ENCODE measurements around the gene MPV17. TPM values are rescaled to one million over a fixed set of nuclear protein-coding genes. Genes with fewer than 3 reads are reported as not detected.

MPV17 gene
- total and polyA plus RNA-seq, 9 of the 15 experiments (the other 6 are each of a cell fraction or from before 2014, with no cell fraction given): 54.7 to 140 (median 70.2) TPM

DNA sequence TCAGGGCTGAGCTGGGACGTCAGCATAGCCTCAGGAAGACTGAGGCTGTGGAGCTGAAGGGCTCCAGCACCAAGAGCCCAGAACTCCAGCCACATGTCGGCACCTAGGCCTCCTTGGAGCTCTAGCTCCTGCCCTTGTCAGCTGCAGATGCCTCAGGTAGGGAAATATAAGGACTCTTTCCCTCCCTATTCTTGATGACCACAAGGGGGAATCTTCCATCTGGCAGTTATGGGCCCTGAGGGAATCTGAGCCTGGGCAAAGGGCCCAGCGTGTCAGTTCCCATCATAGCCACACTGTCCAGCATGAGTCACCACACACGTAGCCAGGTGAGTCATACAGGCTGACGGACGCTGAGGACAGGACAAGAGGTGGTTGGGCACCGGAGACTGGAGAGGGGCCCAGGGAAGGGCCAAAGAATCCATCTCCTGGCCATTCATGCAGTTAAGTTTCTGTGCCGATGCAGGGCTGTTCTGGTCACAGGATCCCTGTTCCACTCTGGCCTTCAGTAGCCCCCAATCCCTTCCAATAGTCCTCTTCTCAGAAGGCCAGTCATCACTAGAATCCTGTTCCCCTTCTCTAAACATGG lies 1.8 kb downstream of the MPV17 start (continued):
- TF ChIP-seq, protein P1, sequence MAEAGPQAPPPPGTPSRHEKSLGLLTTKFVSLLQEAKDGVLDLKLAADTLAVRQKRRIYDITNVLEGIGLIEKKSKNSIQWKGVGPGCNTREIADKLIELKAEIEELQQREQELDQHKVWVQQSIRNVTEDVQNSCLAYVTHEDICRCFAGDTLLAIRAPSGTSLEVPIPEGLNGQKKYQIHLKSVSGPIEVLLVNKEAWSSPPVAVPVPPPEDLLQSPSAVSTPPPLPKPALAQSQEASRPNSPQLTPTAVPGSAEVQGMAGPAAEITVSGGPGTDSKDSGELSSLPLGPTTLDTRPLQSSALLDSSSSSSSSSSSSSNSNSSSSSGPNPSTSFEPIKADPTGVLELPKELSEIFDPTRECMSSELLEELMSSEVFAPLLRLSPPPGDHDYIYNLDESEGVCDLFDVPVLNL (CRISPR knock-in tag; IDR thresholded peaks at IDR 0.05; ENCODE audit: low read depth): no peak
- no peak for TF ChIP-seq ZNF76 (CRISPR knock-in tag; IDR thresholded peaks at IDR 0.05; ENCODE audit: borderline replicate concordance)
- TF ChIP-seq, protein P2, sequence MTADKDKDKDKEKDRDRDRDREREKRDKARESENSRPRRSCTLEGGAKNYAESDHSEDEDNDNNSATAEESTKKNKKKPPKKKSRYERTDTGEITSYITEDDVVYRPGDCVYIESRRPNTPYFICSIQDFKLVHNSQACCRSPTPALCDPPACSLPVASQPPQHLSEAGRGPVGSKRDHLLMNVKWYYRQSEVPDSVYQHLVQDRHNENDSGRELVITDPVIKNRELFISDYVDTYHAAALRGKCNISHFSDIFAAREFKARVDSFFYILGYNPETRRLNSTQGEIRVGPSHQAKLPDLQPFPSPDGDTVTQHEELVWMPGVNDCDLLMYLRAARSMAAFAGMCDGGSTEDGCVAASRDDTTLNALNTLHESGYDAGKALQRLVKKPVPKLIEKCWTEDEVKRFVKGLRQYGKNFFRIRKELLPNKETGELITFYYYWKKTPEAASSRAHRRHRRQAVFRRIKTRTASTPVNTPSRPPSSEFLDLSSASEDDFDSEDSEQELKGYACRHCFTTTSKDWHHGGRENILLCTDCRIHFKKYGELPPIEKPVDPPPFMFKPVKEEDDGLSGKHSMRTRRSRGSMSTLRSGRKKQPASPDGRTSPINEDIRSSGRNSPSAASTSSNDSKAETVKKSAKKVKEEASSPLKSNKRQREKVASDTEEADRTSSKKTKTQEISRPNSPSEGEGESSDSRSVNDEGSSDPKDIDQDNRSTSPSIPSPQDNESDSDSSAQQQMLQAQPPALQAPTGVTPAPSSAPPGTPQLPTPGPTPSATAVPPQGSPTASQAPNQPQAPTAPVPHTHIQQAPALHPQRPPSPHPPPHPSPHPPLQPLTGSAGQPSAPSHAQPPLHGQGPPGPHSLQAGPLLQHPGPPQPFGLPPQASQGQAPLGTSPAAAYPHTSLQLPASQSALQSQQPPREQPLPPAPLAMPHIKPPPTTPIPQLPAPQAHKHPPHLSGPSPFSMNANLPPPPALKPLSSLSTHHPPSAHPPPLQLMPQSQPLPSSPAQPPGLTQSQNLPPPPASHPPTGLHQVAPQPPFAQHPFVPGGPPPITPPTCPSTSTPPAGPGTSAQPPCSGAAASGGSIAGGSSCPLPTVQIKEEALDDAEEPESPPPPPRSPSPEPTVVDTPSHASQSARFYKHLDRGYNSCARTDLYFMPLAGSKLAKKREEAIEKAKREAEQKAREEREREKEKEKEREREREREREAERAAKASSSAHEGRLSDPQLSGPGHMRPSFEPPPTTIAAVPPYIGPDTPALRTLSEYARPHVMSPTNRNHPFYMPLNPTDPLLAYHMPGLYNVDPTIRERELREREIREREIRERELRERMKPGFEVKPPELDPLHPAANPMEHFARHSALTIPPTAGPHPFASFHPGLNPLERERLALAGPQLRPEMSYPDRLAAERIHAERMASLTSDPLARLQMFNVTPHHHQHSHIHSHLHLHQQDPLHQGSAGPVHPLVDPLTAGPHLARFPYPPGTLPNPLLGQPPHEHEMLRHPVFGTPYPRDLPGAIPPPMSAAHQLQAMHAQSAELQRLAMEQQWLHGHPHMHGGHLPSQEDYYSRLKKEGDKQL (CRISPR knock-in tag; IDR thresholded peaks at IDR 0.05; ENCODE audit: borderline replicate concordance): no peak
- no peak for TF ChIP-seq ZNF174 (CRISPR knock-in tag; IDR thresholded peaks at IDR 0.05)
- no peak for TF ChIP-seq TFAM (CRISPR knock-in tag; conservative IDR thresholded peaks at IDR 0.05)
- TF ChIP-seq GATAD2A (IDR thresholded peaks at IDR 0.05): no peak
- no peak for TF ChIP-seq EGR1 (conservative IDR thresholded peaks at IDR 0.05)
- TF ChIP-seq MTF1 (CRISPR knock-in tag; IDR thresholded peaks at IDR 0.05; ENCODE audit: borderline replicate concordance): no peak
- TF ChIP-seq RAD51 (IDR thresholded peaks at IDR 0.05; ENCODE audit: borderline replicate concordance, low read depth): no peak
- TF ChIP-seq CEBPB (tag; IDR thresholded peaks at IDR 0.05): no peak
- TF ChIP-seq, protein P3, sequence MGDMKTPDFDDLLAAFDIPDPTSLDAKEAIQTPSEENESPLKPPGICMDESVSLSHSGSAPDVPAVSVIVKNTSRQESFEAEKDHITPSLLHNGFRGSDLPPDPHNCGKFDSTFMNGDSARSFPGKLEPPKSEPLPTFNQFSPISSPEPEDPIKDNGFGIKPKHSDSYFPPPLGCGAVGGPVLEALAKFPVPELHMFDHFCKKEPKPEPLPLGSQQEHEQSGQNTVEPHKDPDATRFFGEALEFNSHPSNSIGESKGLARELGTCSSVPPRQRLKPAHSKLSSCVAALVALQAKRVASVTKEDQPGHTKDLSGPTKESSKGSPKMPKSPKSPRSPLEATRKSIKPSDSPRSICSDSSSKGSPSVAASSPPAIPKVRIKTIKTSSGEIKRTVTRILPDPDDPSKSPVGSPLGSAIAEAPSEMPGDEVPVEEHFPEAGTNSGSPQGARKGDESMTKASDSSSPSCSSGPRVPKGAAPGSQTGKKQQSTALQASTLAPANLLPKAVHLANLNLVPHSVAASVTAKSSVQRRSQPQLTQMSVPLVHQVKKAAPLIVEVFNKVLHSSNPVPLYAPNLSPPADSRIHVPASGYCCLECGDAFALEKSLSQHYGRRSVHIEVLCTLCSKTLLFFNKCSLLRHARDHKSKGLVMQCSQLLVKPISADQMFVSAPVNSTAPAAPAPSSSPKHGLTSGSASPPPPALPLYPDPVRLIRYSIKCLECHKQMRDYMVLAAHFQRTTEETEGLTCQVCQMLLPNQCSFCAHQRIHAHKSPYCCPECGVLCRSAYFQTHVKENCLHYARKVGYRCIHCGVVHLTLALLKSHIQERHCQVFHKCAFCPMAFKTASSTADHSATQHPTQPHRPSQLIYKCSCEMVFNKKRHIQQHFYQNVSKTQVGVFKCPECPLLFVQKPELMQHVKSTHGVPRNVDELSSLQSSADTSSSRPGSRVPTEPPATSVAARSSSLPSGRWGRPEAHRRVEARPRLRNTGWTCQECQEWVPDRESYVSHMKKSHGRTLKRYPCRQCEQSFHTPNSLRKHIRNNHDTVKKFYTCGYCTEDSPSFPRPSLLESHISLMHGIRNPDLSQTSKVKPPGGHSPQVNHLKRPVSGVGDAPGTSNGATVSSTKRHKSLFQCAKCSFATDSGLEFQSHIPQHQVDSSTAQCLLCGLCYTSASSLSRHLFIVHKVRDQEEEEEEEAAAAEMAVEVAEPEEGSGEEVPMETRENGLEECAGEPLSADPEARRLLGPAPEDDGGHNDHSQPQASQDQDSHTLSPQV (IDR thresholded peaks at IDR 0.05): no peak; the same call in 1 of the 2 replicates
- no peak for TF ChIP-seq ZNF717 (CRISPR knock-in tag; IDR thresholded peaks at IDR 0.05)
- TF ChIP-seq, protein P4, sequence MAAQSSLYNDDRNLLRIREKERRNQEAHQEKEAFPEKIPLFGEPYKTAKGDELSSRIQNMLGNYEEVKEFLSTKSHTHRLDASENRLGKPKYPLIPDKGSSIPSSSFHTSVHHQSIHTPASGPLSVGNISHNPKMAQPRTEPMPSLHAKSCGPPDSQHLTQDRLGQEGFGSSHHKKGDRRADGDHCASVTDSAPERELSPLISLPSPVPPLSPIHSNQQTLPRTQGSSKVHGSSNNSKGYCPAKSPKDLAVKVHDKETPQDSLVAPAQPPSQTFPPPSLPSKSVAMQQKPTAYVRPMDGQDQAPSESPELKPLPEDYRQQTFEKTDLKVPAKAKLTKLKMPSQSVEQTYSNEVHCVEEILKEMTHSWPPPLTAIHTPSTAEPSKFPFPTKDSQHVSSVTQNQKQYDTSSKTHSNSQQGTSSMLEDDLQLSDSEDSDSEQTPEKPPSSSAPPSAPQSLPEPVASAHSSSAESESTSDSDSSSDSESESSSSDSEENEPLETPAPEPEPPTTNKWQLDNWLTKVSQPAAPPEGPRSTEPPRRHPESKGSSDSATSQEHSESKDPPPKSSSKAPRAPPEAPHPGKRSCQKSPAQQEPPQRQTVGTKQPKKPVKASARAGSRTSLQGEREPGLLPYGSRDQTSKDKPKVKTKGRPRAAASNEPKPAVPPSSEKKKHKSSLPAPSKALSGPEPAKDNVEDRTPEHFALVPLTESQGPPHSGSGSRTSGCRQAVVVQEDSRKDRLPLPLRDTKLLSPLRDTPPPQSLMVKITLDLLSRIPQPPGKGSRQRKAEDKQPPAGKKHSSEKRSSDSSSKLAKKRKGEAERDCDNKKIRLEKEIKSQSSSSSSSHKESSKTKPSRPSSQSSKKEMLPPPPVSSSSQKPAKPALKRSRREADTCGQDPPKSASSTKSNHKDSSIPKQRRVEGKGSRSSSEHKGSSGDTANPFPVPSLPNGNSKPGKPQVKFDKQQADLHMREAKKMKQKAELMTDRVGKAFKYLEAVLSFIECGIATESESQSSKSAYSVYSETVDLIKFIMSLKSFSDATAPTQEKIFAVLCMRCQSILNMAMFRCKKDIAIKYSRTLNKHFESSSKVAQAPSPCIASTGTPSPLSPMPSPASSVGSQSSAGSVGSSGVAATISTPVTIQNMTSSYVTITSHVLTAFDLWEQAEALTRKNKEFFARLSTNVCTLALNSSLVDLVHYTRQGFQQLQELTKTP (IDR thresholded peaks at IDR 0.05; ENCODE audit: low read depth in 1 of 2, partially characterized antibody in 2 of 2): peak in 1 of 2 experiments; percentile 10

All from K562 (cell line).